HEK293T (cell line): ENCODE results near the gene SLC25A47.

Experiments used
- ARNT ChIP-seq: fragments of 450-650 bp; IDR thresholded peaks from 2 replicates; pipeline ENCODE4 v1.6.1; 2017; ENCODE audit warnings: mild to moderate bottlenecking
- FOXM1 ChIP-seq: fragments of 450-650 bp; IDR thresholded peaks from 2 replicates; pipeline ENCODE4 v1.6.1; 2017; ENCODE audit warnings: mild to moderate bottlenecking, borderline replicate concordance
- LEF1 ChIP-seq: fragments of 450-650 bp; IDR thresholded peaks from 2 replicates; pipeline ENCODE4 v1.6.1; 2017; ENCODE audit warnings: mild to moderate bottlenecking, borderline replicate concordance
- SP1 ChIP-seq: fragments of 450-650 bp; IDR thresholded peaks from 2 replicates; pipeline ENCODE4 v1.6.1; 2017

DNA sequence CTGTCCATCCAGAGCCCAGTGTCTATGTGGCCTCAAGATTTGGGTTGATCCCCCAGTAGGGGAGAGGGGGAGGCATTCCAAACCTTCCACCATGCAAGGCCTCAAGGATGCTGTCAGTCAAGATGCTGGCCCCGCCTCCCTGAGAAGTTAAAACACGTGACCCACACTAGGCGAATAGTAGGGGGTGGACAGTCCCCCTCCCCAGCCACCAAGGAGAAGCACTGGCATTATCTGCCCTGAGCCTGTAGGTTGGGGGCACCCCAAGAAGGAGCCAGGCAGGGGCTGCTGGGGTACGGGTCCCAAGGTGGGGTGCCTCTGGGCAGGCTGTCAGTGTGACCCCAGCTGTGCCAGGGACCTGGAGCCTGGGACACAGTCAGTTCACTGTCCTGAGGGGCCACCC, 19.2 kb upstream of the SLC25A47 start:
- TF ChIP-seq SP1 = no peak
- TF ChIP-seq ARNT = no peak
- no peak for TF ChIP-seq LEF1
- no peak for TF ChIP-seq FOXM1
